NCI-H2227 (cell line): ENCODE data around the gene ZNF576.
"Not testable (repeated sequence)": the region's sequence is repeated elsewhere in the genome, so short reads cannot be mapped to it uniquely, and the experiment has no call there.

Experiments used
- DNase-seq: peaks from one replicate; lab custom pipeline; 2025; ENCODE audit not compliant: unreplicated experiment; lab: John Stamatoyannopoulos, UW

The ZNF576 gene

DNA sequence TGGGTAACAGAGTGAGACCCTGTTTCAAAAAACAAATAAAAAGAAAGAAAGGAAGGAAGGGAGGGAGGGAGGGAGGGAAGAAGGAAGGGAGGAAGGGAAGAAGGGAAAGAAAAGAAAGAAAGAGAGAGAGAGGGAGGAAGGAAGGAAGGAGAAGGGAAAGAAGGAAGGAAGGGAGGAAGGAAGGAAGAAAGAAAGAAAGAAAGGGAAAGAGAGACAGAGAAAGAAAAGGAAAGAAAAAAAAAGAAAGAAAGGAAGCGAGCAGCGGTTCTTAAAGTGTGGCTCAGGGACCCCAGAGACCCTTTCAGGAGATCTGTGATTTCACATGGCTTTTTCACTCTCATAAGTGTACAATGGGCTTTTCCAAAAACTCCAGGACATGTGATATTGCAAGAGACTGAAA lies 53.1 kb downstream of the ZNF576 start:
- no peak for DNase-seq

- DNase-seq = not testable (repeated sequence)
Observed at GRCh38 chr19:43650276-43650675, 53.9 kb downstream of the ZNF576 start.
